ENCODE measurements around the gene POLR3E.
"Not testable (repeated sequence)": the region's sequence is repeated elsewhere in the genome, so short reads cannot be mapped to it uniquely, and the experiment has no call there.

POLR3E gene

GRCh38 chr16:22299036-22299435 lies 1.8 kb downstream of the POLR3E start:
- ATAC-seq = no peak
- no peak for TF ChIP-seq ZC3H10 (CRISPR knock-in tag; IDR thresholded peaks at IDR 0.05)

- TF ChIP-seq ZNF70 (CRISPR knock-in tag; IDR thresholded peaks at IDR 0.05) (no peak), CSRNP3 (CRISPR knock-in tag; IDR thresholded peaks at IDR 0.05) (no peak), TSHZ2 (CRISPR knock-in tag; IDR thresholded peaks at IDR 0.05) (no peak), ARNTL (CRISPR knock-in tag; IDR thresholded peaks at IDR 0.05; ENCODE audit: borderline replicate concordance, low read depth) (no peak), GLIS3 (CRISPR knock-in tag; IDR thresholded peaks at IDR 0.05) (no peak), ZC3H10 (CRISPR knock-in tag; IDR thresholded peaks at IDR 0.05) (no peak), ZNF8 (CRISPR knock-in tag; IDR thresholded peaks at IDR 0.05) (no peak), PPARA (CRISPR knock-in tag; IDR thresholded peaks at IDR 0.05; ENCODE audit: borderline replicate concordance) (no peak), RARB (CRISPR knock-in tag; IDR thresholded peaks at IDR 0.05) (no peak), SNAI2 (CRISPR knock-in tag; IDR thresholded peaks at IDR 0.05) (no peak)
- peak; percentile 10; the same call in 2 of the 3 replicates for ATAC-seq
Measured at GRCh38 chr16:22300427-22301071, 3.3 kb downstream of the POLR3E start.

- not testable (repeated sequence) for ATAC-seq
Measured at GRCh38 chr16:22301423-22301822, 4.2 kb downstream of the POLR3E start.

- TF ChIP-seq CREB5 (CRISPR knock-in tag; IDR thresholded peaks at IDR 0.05; ENCODE audit: low read depth) (no peak), POU6F1 (CRISPR knock-in tag; IDR thresholded peaks at IDR 0.05; ENCODE audit: borderline replicate concordance, low read depth) (no peak), CSRNP3 (CRISPR knock-in tag; IDR thresholded peaks at IDR 0.05) (no peak), ARNTL (CRISPR knock-in tag; IDR thresholded peaks at IDR 0.05; ENCODE audit: borderline replicate concordance, low read depth) (no peak), PPARA (CRISPR knock-in tag; IDR thresholded peaks at IDR 0.05; ENCODE audit: borderline replicate concordance) (no peak), ZNF8 (CRISPR knock-in tag; IDR thresholded peaks at IDR 0.05) (no peak), GLIS3 (CRISPR knock-in tag; IDR thresholded peaks at IDR 0.05) (no peak), BACH2 (CRISPR knock-in tag; IDR thresholded peaks at IDR 0.05; ENCODE audit: borderline replicate concordance) (no peak), TCF4 (CRISPR knock-in tag; IDR thresholded peaks at IDR 0.05; ENCODE audit: borderline replicate concordance) (no peak), ZFP30 (CRISPR knock-in tag; IDR thresholded peaks at IDR 0.05) (no peak)
- ATAC-seq = no peak
Measured at GRCh38 chr16:22302776-22303363, 5.7 kb downstream of the POLR3E start.

GRCh38 chr16:22304411-22304810 lies 7.2 kb downstream of the POLR3E start:
- ATAC-seq = no peak
- TF ChIP-seq ZNF8 (CRISPR knock-in tag; IDR thresholded peaks at IDR 0.05) = no peak
- TF ChIP-seq ARNTL (CRISPR knock-in tag; IDR thresholded peaks at IDR 0.05; ENCODE audit: borderline replicate concordance, low read depth) = no peak
- TF ChIP-seq ZNF70 (CRISPR knock-in tag; IDR thresholded peaks at IDR 0.05) = no peak
- TF ChIP-seq OSR1 (CRISPR knock-in tag; IDR thresholded peaks at IDR 0.05) = no peak
- no peak for TF ChIP-seq GLIS3 (CRISPR knock-in tag; IDR thresholded peaks at IDR 0.05)
- no peak for TF ChIP-seq CSRNP3 (CRISPR knock-in tag; IDR thresholded peaks at IDR 0.05)
- TF ChIP-seq ZFP3 (CRISPR knock-in tag; IDR thresholded peaks at IDR 0.05) = no peak
- no peak for TF ChIP-seq POU6F1 (CRISPR knock-in tag; IDR thresholded peaks at IDR 0.05; ENCODE audit: borderline replicate concordance, low read depth)
